Activated naive CD4-positive, alpha-beta T cell (primary cell): ENCODE data around the gene IL1RL1.

ENCODE experiments used
- DNase-seq, 4 experiments: peaks; one replicate each; lab custom pipeline; 2025; lab: John Stamatoyannopoulos, UW

IL1RL1 gene

GRCh38 chr2:102310964-102311640, at the start of gene IL1RL1:
Gene IL1RL1 (plus strand): TSS chr2:102311563. CDS start chr2:102338265, 26,702 bp downstream.
- no peak for DNase-seq

DNA sequence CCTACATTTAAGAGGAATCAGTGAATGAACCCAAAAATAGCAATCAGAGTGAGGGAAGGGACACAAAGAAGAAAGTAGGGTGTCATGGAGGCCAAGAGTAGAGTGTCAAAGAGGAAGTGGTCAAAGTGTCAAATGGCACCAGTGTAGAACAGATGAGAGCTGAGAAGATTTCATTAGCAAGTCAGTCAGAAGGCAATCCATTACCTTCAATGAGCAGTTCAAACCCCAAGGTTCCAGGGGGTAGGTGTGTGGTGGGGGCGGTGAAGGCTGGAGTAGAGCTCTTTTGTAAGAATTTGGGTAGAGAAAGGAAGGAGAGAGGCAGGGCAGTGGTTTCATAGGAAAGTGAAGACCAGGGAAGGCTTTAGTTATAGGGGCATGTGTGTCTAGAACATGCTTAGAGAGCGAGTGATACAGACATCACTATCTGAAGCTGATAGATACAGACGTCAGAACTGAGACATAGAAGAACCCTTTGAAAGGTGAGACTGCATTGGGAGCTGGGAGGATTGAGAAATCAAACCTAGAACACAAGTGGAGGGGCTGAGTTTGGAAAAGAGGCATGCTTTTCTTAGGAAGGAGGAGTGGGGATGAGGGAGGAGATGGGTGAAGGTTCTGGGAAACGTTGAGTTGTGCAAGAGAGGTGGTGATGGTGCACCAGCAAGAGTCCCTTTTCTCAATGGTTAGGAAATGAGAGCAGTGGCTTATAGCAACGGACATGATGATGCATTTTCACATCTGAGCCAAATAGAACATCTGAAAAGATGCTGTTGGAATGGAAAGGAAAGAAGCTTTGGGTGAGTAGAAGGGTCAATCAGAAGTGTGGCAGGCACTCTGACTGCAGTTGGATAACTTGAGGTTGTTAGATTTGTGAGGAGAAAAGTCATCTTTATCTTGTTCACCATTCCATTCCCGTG, 48.9 kb upstream of the IL1RL1 start:
- no peak for DNase-seq

GRCh38 chr2:102264952-102265351, 46.4 kb upstream of the IL1RL1 start:
- DNase-seq, result no peak

GRCh38 chr2:102266204-102266603, 45.2 kb upstream of the IL1RL1 start:
- no peak for DNase-seq

DNA sequence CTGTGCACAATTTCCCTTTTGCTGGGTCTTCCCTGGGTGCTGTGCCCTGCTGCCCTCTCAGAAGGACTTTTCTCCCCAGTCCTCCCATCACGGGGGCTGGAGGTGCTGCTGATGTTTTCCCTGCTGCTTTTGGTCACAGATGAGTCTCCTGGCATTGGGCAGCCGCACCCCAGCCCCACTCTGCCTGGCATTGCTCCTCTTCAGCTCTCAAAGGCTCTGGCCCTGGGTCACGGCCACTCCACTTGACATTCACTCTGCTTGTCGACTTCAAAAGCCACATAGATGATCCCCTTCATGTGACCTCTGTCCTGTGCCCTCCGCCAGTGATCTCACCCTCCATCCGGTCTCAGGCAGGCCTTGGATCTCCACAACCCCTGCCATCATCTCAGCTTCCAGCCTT, 43.6 kb upstream of the IL1RL1 start:
- no peak for DNase-seq

GRCh38 chr2:102268510-102269199, 42.7 kb upstream of the IL1RL1 start:
- DNase-seq, result no peak

- DNase-seq, result no peak
Measured at GRCh38 chr2:102269200-102269524, 42.2 kb upstream of the IL1RL1 start.

DNA sequence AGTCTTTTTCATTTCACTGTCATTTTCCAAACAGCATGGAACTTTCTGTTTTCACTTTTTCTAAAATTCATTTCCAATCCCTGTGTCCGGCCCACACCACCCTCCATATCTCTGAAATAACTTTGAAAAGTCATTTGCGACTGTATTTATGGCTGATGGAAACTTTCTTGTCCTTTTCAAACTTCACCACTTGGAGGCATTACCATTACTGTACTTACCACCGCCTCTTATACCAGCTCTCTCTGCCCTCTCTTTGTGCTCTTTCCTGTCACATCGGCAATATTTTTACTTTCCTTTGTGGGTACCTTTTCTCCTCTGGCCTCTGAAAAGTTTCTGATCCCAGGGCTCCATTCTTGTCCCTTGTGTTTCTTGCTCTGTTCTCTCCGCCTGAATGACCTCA, 39.5 kb upstream of the IL1RL1 start:
- DNase-seq, result no peak

DNA sequence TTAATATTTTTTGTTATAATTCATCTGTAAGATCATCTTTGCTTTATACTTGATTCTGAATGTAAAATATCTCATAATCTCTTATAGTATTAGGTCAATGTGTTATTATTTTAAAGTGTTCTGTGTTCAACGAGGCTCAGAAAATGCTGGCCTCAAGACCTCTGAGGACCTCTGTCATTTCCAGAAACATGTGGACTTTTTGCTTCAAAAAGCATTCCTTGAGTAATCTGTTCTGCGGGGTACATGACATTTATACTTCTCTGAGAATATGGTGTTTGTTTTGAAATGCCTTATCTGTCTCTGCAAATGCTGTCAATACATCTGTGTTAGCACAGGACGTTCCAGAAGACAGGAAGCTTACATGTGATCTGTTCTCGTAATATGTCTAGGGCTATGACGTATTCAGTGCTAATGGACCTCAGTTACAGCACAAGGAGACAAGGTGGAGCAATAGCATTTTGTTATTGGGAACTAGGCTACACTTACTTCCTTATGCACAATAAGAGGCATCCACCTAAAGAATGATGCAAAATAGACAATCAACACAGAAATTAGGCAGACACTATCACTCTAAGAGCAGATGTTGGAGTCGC, 37.6 kb upstream of the IL1RL1 start:
- no peak for DNase-seq

DNA sequence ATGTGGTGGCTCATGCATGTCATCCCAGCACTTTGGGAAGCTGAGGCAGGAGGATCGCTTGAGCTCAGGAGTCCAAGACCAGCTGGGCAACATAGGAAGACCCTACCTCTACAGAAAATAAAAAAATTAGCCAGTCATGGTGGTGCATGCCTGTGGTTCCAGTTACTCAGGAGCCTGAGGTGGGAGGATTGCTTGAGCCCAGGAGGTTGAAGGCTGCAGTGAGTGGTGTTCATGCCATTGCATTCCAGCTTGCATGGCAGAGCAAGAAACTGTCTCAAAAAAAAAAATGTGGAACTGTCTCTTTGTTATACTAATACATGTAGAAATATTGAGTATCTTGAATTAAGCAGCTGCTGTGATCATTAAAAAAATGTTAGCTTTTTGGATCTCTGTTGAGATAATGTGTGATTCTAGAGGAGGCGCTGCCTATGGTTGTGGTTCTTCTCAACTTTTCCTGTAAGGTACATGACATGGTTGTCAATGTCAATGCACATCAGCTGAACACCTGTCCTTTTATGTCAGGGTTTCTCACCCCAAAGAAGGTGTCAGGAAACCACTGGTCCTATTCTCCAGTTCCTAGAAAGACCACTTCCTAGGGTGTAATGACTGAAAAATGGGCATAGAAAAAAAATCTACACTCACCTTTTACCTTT, 34.7 kb upstream of the IL1RL1 start:
- DNase-seq, result no peak

GRCh38 chr2:102277202-102277700, 34.1 kb upstream of the IL1RL1 start:
- no peak for DNase-seq

DNA sequence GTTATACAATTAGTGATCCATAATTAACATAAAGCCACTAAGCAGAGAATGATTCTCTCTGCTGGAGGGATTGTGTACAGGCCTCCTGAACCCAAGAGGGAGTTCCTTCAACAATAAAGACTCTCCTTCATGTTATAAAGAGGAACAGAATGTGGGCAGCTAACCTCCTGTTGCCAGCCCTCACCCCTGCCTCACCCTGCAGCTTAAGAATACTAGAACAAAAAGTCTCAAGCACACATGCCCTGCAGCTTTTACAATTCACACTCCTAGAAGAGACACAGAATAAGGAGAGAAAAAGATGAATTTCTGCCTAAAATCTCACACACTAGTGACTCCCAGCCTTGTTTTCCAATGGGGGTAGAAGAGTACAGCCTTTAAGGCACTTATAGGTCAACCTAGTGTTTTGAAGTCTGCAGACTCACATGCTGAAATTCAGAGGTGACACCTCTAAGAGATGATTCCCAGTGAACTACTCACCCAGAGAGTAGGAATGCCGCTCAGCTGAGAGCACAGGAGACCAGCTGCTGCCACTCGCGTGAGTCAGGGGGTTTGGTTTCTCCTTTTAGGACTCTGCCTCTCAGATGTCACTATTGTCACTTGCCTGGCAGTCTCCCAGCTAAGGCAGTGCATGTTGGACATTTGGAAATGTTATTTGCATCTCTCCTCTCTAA, 32.5 kb upstream of the IL1RL1 start:
- DNase-seq, result no peak

DNA sequence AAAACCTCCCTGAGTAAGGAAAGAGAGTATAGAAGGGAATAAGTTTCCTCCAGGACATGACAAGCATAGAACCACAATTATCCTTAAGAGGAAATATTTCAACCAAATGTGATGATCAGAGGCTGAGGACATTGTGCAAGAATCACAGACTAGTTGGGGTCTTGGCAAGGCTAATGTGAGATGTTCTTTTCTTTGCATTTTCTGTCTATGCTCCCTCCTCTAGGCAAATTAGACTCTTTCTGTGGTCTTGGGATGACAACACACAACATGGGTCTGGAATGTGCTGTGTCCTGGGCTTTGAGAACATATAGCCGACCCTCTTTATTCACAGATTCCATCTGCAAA, 32.0 kb upstream of the IL1RL1 start:
- no peak for DNase-seq

- DNase-seq, result no peak
Measured at GRCh38 chr2:102282678-102283091, 28.7 kb upstream of the IL1RL1 start.

GRCh38 chr2:102283996-102284395, 27.4 kb upstream of the IL1RL1 start:
- DNase-seq, result no peak

- DNase-seq, result no peak
Measured at GRCh38 chr2:102284611-102285010, 26.8 kb upstream of the IL1RL1 start.

GRCh38 chr2:102285368-102285767, 26.0 kb upstream of the IL1RL1 start:
- DNase-seq, result no peak

GRCh38 chr2:102286041-102286440, 25.3 kb upstream of the IL1RL1 start:
- DNase-seq, result no peak

- DNase-seq, result no peak
Measured at GRCh38 chr2:102289129-102289528, 22.2 kb upstream of the IL1RL1 start.

DNA sequence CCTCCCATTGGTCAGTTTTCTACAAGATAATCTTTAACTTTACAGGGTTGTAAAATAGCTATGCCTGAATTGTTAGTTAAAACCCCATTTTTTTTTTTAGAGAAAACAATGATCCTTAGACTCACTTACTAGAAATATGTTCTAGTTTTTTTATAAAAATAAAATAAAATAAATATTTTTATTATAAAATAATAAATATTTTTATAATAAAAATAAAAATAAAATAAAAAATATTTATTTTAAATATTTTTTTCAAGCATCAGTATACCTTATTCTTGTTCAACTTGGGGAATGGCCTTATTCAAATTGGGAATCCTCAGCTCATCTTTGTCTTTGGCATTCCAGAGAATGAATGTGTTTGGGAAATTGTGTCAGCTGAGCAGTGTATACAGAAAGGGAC, 20.8 kb upstream of the IL1RL1 start:
- DNase-seq, result no peak
